Measurements from ENCODE around the gene NBAS. TPM values are rescaled to one million over a fixed set of nuclear protein-coding genes. Genes with fewer than 3 reads are reported as not detected.

The NBAS gene
- total and polyA plus RNA-seq, 9 of the 15 experiments (the other 6 are each of a cell fraction or from before 2014, with no cell fraction given), result 15.3 to 94.4 (median 69.9) TPM

GRCh38 chr2:15253835-15254286 lies 307.3 kb downstream of the NBAS start (continued):
- no peak for TF ChIP-seq UBTF (IDR thresholded peaks at IDR 0.05; ENCODE audit: borderline replicate concordance in 1 of 2, low read depth in 2 of 2, low read length in 2 of 2)
- no peak for TF ChIP-seq ZSCAN32 (CRISPR knock-in tag; IDR thresholded peaks at IDR 0.05)
- TF ChIP-seq, protein P1, sequence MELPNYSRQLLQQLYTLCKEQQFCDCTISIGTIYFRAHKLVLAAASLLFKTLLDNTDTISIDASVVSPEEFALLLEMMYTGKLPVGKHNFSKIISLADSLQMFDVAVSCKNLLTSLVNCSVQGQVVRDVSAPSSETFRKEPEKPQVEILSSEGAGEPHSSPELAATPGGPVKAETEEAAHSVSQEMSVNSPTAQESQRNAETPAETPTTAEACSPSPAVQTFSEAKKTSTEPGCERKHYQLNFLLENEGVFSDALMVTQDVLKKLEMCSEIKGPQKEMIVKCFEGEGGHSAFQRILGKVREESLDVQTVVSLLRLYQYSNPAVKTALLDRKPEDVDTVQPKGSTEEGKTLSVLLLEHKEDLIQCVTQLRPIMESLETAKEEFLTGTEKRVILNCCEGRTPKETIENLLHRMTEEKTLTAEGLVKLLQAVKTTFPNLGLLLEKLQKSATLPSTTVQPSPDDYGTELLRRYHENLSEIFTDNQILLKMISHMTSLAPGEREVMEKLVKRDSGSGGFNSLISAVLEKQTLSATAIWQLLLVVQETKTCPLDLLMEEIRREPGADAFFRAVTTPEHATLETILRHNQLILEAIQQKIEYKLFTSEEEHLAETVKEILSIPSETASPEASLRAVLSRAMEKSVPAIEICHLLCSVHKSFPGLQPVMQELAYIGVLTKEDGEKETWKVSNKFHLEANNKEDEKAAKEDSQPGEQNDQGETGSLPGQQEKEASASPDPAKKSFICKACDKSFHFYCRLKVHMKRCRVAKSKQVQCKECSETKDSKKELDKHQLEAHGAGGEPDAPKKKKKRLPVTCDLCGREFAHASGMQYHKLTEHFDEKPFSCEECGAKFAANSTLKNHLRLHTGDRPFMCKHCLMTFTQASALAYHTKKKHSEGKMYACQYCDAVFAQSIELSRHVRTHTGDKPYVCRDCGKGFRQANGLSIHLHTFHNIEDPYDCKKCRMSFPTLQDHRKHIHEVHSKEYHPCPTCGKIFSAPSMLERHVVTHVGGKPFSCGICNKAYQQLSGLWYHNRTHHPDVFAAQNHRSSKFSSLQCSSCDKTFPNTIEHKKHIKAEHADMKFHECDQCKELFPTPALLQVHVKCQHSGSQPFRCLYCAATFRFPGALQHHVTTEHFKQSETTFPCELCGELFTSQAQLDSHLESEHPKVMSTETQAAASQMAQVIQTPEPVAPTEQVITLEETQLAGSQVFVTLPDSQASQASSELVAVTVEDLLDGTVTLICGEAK (IDR thresholded peaks at IDR 0.05), result no peak
- TF ChIP-seq, protein P1 (CRISPR knock-in tag; IDR thresholded peaks at IDR 0.05), result no peak
- no peak for TF ChIP-seq SREBF2 (CRISPR knock-in tag; IDR thresholded peaks at IDR 0.05)
- peak; percentile 79 for TF ChIP-seq EP300 (IDR thresholded peaks at IDR 0.05; ENCODE audit: low read length)
- TF ChIP-seq ZNF121 (CRISPR knock-in tag; conservative IDR thresholded peaks at IDR 0.05), result no peak
- TF ChIP-seq CREBBP (IDR thresholded peaks at IDR 0.05; ENCODE audit: low read depth, low read length), result no peak
- no peak for TF ChIP-seq GTF3C2 (IDR thresholded peaks at IDR 0.05; ENCODE audit: borderline replicate concordance, extremely low read depth, insufficient read length)
- no peak for TF ChIP-seq DACH1 (IDR thresholded peaks at IDR 0.05; ENCODE audit: partially characterized antibody)
- TF ChIP-seq CHCHD3 (CRISPR knock-in tag; IDR thresholded peaks at IDR 0.05), result no peak
- TF ChIP-seq ATF7 (IDR thresholded peaks at IDR 0.05), result peak; percentile 87

Measured in K562 (cell line).